Memory B cell (primary cell): ENCODE results near the gene PALM.

Experiments
- ATAC-seq: fragments of 150-1000 bp; cut with Tn5 transposase; 2 replicates; pipeline ENCODE4 v1.10.0; 2021; ENCODE audit warnings: low read depth, mild to moderate bottlenecking, moderate library complexity
- DNase-seq, 2 donors: peaks; one replicate each; pipeline ENCODE4 v3.0.0; 2022; ENCODE audit warnings: low spot score in 2 of 2
- H3K27ac Mint-ChIP-seq: one replicate; pipeline ENCODE4 v1.8.0; 2022; ENCODE audit warnings: mild to moderate bottlenecking, moderate library complexity, mixed read lengths
- H3K27me3 Mint-ChIP-seq: one replicate; pipeline ENCODE4 v1.8.0; 2022; ENCODE audit warnings: mixed read lengths
- H3K36me3 Mint-ChIP-seq: one replicate; pipeline ENCODE4 v1.8.0; 2022; ENCODE audit warnings: mild to moderate bottlenecking, mixed read lengths
- H3K4me1 Mint-ChIP-seq: one replicate; pipeline ENCODE4 v1.8.0; 2022; ENCODE audit warnings: mixed read lengths
- H3K4me3 Mint-ChIP-seq: one replicate; pipeline ENCODE4 v1.8.0; 2022; ENCODE audit warnings: mild to moderate bottlenecking, moderate library complexity, mixed read lengths
- H3K9me3 Mint-ChIP-seq: one replicate; pipeline ENCODE4 v1.8.0; 2022; ENCODE audit warnings: mixed read lengths

Gene PALM

DNA sequence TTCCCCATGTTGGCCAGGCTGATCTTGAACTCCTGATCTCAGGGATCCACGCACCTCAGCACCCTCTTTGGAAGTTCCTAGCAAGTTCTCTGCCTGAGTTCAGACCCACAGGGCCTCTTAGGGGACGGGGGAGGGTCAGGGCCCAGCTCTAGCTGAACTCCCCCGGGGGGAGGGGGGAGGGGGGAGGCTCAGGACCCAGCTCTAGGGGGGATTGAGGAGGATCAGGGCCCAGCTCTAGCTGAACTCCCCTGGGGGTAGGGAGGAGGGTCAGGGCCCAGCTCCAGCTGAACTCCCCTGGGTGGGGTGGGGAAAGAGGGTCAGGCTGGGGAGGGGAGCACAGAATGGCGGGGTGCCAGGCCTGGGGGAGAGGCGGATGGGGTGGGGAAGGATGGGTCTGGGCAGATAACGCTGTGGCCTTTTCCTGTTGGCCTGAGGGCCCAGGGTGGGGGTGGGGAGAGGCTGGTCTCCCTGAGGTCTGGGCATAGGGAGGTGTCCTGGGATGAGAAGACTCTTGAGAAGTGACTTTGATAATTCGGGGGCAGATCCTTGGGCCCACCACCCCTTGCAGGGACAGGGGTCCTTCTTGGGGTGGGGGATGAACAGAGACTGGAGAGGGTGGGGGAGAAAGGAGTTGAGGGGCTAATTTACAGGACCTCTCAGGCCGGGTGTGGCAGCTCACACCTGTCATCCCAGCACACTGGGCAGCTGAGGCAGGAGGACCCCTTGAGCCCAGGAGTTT, 83.0 kb downstream of the PALM start:
- DNase-seq (no peak), ATAC-seq (no peak)
- no peaks in the 10 kb centered on the region for H3K36me3 Mint-ChIP-seq
- no peak overlapping the region for H3K27ac Mint-ChIP-seq
- peaks cover 1% of the 10 kb centered on the region for H3K4me1 Mint-ChIP-seq
- H3K4me3 Mint-ChIP-seq = no peak overlapping the region
- peaks cover 3% of the 10 kb centered on the region for H3K27me3 Mint-ChIP-seq
- no peaks in the 10 kb centered on the region for H3K9me3 Mint-ChIP-seq

DNA sequence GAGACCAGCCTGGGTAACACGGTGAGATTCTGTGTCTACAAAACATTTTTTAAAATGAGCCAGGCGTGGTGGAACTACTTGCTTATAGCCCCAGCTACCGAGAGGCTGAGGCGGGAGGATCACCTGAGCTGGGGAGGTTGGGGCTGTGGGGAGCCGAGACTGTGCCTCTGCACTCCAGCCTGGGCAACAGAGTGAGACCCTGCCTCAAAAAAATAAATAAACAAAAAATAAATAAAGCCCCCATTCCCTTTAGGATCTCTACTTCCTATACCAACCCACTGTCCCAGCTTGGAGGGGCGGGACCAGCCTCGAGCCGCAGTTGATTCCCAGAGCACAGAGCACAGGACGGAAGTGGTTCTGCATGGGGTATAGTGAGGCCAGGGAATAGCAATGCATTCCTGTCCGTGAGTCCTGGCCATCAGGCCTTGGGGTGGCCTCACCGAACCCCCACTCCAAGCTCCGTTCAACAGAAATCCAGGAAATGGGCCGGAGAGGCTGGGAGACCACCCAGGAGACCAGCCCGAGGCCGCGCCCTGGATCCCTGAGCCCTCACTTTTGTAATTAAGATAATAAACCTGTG, 83.7 kb downstream of the PALM start:
- Mint-ChIP-seq H3K36me3 (no peaks in the 10 kb centered on the region), H3K27ac (no peak overlapping the region), H3K27me3 (peaks cover 3% of the 10 kb centered on the region), H3K4me1 (peaks cover 2% of the 10 kb centered on the region), H3K4me3 (no peak overlapping the region), H3K9me3 (no peaks in the 10 kb centered on the region)
- ATAC-seq (no peak), DNase-seq (no peak)

DNA sequence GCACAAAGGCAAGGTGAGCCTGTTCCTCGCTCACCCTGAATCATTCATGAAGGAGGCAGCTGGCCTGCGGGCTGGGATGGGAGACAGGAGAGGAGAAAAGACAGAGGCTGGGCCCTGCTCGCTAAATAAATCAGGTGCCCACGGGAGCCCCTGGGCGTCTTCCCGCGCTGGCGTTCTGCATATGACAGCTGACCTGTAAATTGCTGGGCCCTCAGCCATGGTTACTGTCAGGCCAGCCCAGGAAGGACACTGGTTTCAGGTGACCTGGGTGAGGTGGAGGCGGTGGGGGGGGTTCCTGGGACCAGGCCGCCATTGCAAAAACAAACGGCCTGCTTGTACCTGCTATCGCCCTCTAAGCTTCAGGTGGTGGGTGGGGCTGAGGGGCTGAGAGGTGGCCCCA, 85.1 kb downstream of the PALM start:
- H3K4me3 Mint-ChIP-seq = no peak overlapping the region

DNA sequence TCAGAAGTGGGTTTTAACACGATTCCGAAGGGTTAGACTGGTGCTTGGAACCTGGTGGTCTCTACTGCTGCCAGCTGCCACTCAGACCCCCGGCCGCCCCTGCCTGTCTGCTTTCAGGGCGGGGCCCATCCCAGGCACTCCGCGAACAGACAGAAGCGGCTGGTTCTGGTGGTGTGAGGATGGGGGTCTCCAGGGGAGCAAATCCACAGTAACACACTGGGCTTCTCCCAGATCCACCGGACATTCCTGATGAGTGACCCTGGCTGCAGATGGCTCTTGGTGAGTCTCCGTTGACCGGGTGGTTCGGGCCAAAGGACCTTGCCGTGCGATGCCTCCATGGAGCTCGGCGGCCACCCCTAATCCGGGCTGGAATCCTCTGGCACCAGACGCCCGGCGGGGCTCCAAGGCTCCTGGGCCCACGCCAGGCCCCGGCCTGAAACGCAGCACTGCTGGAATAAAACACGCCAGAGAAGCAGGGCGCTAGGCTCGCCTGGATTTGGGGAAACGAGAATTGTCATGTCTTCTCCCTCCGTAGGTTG, 86.4 kb downstream of the PALM start:
- DNase-seq (no peak), ATAC-seq (no peak)
- Mint-ChIP-seq H3K27ac (no peak overlapping the region), H3K27me3 (no peaks in the 10 kb centered on the region), H3K4me3 (no peak overlapping the region), H3K36me3 (peaks cover 6% of the 10 kb centered on the region), H3K4me1 (peaks cover 12% of the 10 kb centered on the region), H3K9me3 (no peaks in the 10 kb centered on the region)

More for the DNA sequence above, 85.1 kb downstream of the PALM start:
- peaks cover 2% of the 10 kb centered on the region for H3K4me1 Mint-ChIP-seq
- H3K36me3 Mint-ChIP-seq = peaks cover 2% of the 10 kb centered on the region
- DNase-seq (no peak), ATAC-seq (no peak)
- peaks cover 3% of the 10 kb centered on the region for H3K27me3 Mint-ChIP-seq
- H3K27ac Mint-ChIP-seq = no peak overlapping the region
- no peaks in the 10 kb centered on the region for H3K9me3 Mint-ChIP-seq

DNA sequence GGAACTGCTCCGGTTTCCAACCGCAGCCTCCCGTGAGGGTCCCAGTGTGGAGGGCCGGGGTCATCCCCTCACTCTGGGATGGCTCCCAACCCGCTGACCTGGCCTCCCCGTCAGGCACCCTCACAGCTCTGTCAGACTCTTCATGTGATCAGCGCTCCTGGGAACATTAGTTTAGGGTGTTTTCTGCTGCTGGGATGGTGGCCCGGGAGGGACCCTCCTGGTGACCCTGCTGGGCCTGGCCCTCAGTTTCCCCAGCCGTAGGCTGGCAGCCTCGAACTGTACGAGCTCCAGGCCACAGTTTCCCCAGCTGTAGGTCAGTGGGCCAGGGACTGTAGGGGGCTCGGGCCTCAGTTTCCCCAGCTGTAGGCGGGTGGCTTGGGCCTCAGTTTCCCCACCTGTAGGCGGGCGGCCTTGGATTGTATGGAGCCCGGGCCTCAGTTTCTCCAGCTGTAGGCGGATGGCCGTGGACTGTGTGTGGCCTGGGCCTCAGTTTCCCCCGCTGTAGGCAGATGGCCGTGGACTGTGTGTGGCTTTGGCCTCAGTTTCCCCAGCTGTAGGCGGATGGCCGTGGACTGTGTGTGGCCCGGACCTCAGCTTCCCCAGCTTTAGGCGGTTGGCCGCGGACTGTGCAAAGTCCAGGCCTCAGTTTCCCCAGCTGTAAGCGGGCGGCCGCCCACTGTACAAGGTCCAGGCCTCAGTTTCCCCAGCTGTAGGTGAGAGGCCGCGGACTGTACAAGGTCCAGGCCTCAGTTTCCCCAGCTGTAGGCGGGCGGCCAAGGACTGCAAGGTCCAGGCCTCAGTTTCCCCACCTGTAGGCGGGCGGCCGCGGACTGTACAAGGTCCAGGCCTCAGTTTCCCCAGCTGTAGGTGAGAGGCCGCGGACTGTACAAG, 87.2 kb downstream of the PALM start:
- H3K4me3 Mint-ChIP-seq = peak overlapping the region; percentile 41
- no peaks in the 10 kb centered on the region for H3K27me3 Mint-ChIP-seq
- no peak overlapping the region for H3K27ac Mint-ChIP-seq
- no peak for ATAC-seq
- H3K9me3 Mint-ChIP-seq = no peaks in the 10 kb centered on the region
- peaks cover 7% of the 10 kb centered on the region for H3K36me3 Mint-ChIP-seq
- H3K4me1 Mint-ChIP-seq = peaks cover 17% of the 10 kb centered on the region
- DNase-seq = no peak

DNA sequence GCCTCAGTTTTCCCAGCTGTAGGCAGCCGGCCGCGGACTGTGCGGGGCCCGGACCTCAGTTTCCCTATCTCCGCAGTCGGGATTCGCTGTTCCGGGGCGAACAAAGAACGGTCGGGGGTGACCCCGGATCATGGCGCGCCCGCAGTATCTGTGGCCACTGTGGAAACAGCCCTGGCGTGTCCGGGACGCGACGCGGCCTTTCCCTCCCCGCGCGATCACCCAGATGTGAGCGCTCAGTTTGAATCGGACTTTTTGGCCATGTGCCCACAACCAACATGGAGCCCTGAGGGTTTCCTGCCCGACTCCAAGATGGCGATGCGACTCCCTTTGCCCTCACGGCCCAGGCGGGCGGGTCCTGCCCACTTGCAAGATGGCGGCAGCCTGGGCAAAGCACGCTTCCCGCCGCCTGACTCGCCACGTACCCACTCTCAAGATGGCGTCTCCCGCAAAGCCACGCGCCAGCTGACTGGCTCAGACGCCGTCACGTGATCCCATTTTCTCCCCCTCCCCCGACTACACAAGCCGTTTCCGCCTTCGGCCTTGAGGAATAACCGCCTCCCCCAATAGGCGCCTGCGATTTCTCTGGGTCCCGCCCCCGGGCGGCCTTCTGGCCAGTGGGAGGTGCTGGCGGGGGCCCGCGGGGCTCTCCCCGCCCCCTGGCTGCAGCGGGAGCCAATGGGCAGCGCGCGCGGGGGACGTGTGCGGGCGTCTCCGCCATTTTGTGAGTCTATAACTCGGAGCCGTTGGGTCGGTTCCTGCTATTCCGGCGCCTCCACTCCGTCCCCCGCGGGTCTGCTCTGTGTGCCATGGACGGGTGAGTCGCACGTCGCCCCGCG, 88.2 kb downstream of the PALM start, which contains the start of gene PTBP1:
Gene PTBP1, plus strand, starts transcription at position 761 of the 836 bp plus-strand sequence. Its CDS starts 46 bp downstream, at position 807.
- H3K27ac Mint-ChIP-seq = peak within 1 kb of the TSS; percentile 86
- no peaks in the 10 kb centered on the region for H3K9me3 Mint-ChIP-seq
- peaks cover 8% of the 10 kb centered on the region for H3K36me3 Mint-ChIP-seq
- peak within 1 kb of the TSS; percentile 92 for H3K4me3 Mint-ChIP-seq
- H3K4me1 Mint-ChIP-seq = peaks cover 20% of the 10 kb centered on the region
- DNase-seq = peak; percentile 95 to 98
- peak; percentile 82 for ATAC-seq
- H3K27me3 Mint-ChIP-seq = no peaks in the 10 kb centered on the region
